K562 (cell line): Measurements from ENCODE around the gene PGPEP1. TPM values are rescaled to one million over a fixed set of nuclear protein-coding genes. Genes with fewer than 3 reads are reported as not detected.

Experiments used
- BCL6 ChIP-seq: fragments of 250-450 bp; sonication (Bioruptor Pico); IDR thresholded peaks from 2 replicates; pipeline ENCODE4 v1.4.0; 2020
- CREBBP ChIP-seq: IDR thresholded peaks from one replicate; pipeline ENCODE4 v1.6.1; 2012; ENCODE audit warnings: low read depth, mild to moderate bottlenecking, control low read depth, inconsistent platforms, low read length
- CXXC5 ChIP-seq: fragments of 250-450 bp; sonication (Bioruptor Pico); IDR thresholded peaks from 2 replicates; pipeline ENCODE4 v1.8.0; 2022; ENCODE audit warnings: inconsistent platforms, mild to moderate bottlenecking, moderate library complexity
- DIDO1 ChIP-seq: fragments of 450-650 bp; IDR thresholded peaks from 2 replicates; pipeline ENCODE4 v1.6.1; 2016; ENCODE audit warnings: low read depth, missing biosample characterization, missing genetic modification characterization
- ERF ChIP-seq: fragments of 450-650 bp; formaldehyde crosslinking; IDR thresholded peaks from 2 replicates; pipeline ENCODE4 v1.4.0; 2020; ENCODE audit warnings: mild to moderate bottlenecking, mixed read lengths
- KDM2B ChIP-seq: fragments of 250-450 bp; sonication (Bioruptor Pico); IDR thresholded peaks from 2 replicates; pipeline ENCODE4 v1.8.0; 2021; ENCODE audit warnings: mild to moderate bottlenecking, moderate library complexity
- KLF13 ChIP-seq: fragments of 450-650 bp; IDR thresholded peaks from 2 replicates; pipeline ENCODE4 v1.6.1; 2016; ENCODE audit warnings: missing genetic modification characterization, low read depth, mild to moderate bottlenecking, missing compliant biosample characterization, moderate library complexity, borderline replicate concordance
- KLF6 ChIP-seq: fragments of 250-450 bp; sonication (Bioruptor Pico); IDR thresholded peaks from 2 replicates; pipeline ENCODE4 v1.4.0; 2020; ENCODE audit warnings: mild to moderate bottlenecking, moderate library complexity, borderline replicate concordance
- NFE2L1 ChIP-seq: fragments of 450-650 bp; IDR thresholded peaks from 2 replicates; pipeline ENCODE4 v1.6.1; 2016; ENCODE audit warnings: missing genetic modification characterization, low read depth, mild to moderate bottlenecking, missing compliant biosample characterization, moderate library complexity, borderline replicate concordance
- POLR3A ChIP-seq: IDR thresholded peaks from 2 replicates; pipeline ENCODE4 v1.6.1; 2011; ENCODE audit warnings: borderline replicate concordance, mild to moderate bottlenecking, moderate library complexity; ENCODE audit not compliant: insufficient read length, insufficient read depth; ENCODE audit errors: extremely low read depth
- SIN3B ChIP-seq: fragments of 450-650 bp; IDR thresholded peaks from 2 replicates; pipeline ENCODE4 v1.6.1; 2017; ENCODE audit warnings: low read depth, mild to moderate bottlenecking, moderate library complexity
- ZFP30 ChIP-seq: fragments of 250-450 bp; sonication (Bioruptor Pico); IDR thresholded peaks from 2 replicates; pipeline ENCODE4 v1.8.0; 2022; ENCODE audit warnings: moderate library complexity, mild to moderate bottlenecking, inconsistent platforms, borderline replicate concordance
- polyA plus RNA-seq, 8 experiments: library from polyadenylated mRNA; depleted of rRNA in 4 of 8; stranded (reverse) in 5 of 8; unstranded in 3 of 8; fragments of >200 nt; fragmentation: Nextera tagmentation in 2 of 8; fragmentation: Illumina TruSeq in 1 of 8; extraction: Ambion mirVana in 2 of 8; extraction: Trizol in 1 of 8; gene quantifications; 2 replicates each; pipeline versions ENCODE4 v1.2.1 to v1.2.3, GENCODE V29; 2011 to 2014; ENCODE audit warnings: inconsistent platforms in 1 of 8, missing spikeins in 1 of 8
- total RNA-seq, 7 experiments: library from RNA; depleted of rRNA in 6 of 7; stranded (reverse); fragments of >200 nt in 6 of 7; fragmentation: Illumina TruSeq in 2 of 7; extraction: Trizol in 2 of 7; gene quantifications; 2 replicates each; pipeline versions ENCODE4 v1.2.1 to v1.2.3, GENCODE V29; 2011 to 2021; ENCODE audit warnings: low replicate concordance in 1 of 7
- TF ChIP-seq, protein P1 (sequence below): sonication (generic); formaldehyde crosslinking; IDR thresholded peaks from 2 replicates; pipeline ENCODE4 v1.8.1; 2023; ENCODE audit warnings: mild to moderate bottlenecking, missing genetic modification reagents, moderate library complexity
- TF ChIP-seq, protein P2 (sequence below), 2 experiments: fragments of 450-650 bp; formaldehyde crosslinking in 1 of 2; IDR thresholded peaks; 2 replicates each; pipeline versions ENCODE4 v1.4.0 to v1.6.1; 2014 to 2020; ENCODE audit warnings: mild to moderate bottlenecking in 2 of 2, borderline replicate concordance in 1 of 2, low read depth in 1 of 2
- TF ChIP-seq, protein P3 (sequence below): fragments of 250-450 bp; sonication (Bioruptor Pico); IDR thresholded peaks from 2 replicates; pipeline ENCODE4 v1.8.0; 2021; ENCODE audit warnings: moderate library complexity, mild to moderate bottlenecking, inconsistent platforms

PGPEP1 gene
- total and polyA plus RNA-seq, 9 of the 15 experiments (the other 6 are each of a cell fraction or from before 2014, with no cell fraction given), result 10.0 to 69.6 (median 33.5) TPM

DNA sequence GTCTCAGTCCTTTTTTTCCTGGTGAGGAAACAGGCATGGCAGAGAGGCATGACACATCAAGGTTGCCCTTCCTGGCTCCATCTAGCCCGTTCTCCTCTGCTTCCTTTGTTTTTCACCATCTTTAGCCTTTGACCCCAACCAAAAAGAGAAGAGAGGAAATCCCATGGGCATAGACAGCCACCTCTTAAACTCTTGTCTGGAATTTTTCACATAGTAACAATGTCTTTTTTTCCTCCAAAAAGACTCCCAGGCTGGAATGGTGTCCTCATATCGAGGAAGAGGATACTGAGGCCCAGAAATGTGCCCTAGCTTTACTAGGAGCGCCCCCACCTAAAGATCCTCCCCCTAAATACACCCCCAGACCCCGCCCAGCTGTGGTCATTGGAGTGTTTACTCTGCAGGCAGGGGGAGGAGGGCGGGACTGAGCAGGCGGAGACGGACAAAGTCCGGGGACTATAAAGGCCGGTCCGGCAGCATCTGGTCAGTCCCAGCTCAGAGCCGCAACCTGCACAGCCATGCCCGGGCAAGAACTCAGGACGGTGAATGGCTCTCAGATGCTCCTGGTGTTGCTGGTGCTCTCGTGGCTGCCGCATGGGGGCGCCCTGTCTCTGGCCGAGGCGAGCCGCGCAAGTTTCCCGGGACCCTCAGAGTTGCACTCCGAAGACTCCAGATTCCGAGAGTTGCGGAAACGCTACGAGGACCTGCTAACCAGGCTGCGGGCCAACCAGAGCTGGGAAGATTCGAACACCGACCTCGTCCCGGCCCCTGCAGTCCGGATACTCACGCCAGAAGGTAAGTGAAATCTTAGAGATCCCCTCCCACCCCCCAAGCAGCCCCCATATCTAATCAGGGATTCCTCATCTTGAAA is 45.5 kb downstream of the PGPEP1 start, which contains the start of gene GDF15 (continued):
- TF ChIP-seq CXXC5 (CRISPR knock-in tag), result peak; percentile 88
- no peak for TF ChIP-seq BCL6
- TF ChIP-seq KLF6, result peak; percentile 8; the same call in 1 of the 2 replicates
- no peak for TF ChIP-seq POLR3A
- TF ChIP-seq, protein P1, sequence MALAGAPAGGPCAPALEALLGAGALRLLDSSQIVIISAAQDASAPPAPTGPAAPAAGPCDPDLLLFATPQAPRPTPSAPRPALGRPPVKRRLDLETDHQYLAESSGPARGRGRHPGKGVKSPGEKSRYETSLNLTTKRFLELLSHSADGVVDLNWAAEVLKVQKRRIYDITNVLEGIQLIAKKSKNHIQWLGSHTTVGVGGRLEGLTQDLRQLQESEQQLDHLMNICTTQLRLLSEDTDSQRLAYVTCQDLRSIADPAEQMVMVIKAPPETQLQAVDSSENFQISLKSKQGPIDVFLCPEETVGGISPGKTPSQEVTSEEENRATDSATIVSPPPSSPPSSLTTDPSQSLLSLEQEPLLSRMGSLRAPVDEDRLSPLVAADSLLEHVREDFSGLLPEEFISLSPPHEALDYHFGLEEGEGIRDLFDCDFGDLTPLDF (CRISPR knock-in tag), result peak; percentile 93
- no peak for TF ChIP-seq ZFP30 (CRISPR knock-in tag)
- TF ChIP-seq, protein P2, sequence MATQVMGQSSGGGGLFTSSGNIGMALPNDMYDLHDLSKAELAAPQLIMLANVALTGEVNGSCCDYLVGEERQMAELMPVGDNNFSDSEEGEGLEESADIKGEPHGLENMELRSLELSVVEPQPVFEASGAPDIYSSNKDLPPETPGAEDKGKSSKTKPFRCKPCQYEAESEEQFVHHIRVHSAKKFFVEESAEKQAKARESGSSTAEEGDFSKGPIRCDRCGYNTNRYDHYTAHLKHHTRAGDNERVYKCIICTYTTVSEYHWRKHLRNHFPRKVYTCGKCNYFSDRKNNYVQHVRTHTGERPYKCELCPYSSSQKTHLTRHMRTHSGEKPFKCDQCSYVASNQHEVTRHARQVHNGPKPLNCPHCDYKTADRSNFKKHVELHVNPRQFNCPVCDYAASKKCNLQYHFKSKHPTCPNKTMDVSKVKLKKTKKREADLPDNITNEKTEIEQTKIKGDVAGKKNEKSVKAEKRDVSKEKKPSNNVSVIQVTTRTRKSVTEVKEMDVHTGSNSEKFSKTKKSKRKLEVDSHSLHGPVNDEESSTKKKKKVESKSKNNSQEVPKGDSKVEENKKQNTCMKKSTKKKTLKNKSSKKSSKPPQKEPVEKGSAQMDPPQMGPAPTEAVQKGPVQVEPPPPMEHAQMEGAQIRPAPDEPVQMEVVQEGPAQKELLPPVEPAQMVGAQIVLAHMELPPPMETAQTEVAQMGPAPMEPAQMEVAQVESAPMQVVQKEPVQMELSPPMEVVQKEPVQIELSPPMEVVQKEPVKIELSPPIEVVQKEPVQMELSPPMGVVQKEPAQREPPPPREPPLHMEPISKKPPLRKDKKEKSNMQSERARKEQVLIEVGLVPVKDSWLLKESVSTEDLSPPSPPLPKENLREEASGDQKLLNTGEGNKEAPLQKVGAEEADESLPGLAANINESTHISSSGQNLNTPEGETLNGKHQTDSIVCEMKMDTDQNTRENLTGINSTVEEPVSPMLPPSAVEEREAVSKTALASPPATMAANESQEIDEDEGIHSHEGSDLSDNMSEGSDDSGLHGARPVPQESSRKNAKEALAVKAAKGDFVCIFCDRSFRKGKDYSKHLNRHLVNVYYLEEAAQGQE (IDR thresholded peaks at IDR 0.05; ENCODE audit: borderline replicate concordance), result peak; percentile 99
- TF ChIP-seq, protein P2 (CRISPR knock-in tag; IDR thresholded peaks at IDR 0.05; ENCODE audit: low read depth), result no peak; the same call in 1 of the 2 replicates
- no peak for TF ChIP-seq DIDO1
- TF ChIP-seq, protein P3, sequence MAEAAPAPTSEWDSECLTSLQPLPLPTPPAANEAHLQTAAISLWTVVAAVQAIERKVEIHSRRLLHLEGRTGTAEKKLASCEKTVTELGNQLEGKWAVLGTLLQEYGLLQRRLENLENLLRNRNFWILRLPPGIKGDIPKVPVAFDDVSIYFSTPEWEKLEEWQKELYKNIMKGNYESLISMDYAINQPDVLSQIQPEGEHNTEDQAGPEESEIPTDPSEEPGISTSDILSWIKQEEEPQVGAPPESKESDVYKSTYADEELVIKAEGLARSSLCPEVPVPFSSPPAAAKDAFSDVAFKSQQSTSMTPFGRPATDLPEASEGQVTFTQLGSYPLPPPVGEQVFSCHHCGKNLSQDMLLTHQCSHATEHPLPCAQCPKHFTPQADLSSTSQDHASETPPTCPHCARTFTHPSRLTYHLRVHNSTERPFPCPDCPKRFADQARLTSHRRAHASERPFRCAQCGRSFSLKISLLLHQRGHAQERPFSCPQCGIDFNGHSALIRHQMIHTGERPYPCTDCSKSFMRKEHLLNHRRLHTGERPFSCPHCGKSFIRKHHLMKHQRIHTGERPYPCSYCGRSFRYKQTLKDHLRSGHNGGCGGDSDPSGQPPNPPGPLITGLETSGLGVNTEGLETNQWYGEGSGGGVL (CRISPR knock-in tag), result no peak
- no peak for TF ChIP-seq CREBBP
- peak; percentile 56; the same call in 1 of the 2 replicates for TF ChIP-seq KDM2B
- TF ChIP-seq NFE2L1 (tag), result no peak
- peak; percentile 52 for TF ChIP-seq KLF13 (tag)
- TF ChIP-seq SIN3B, result no peak; the same call in 1 of the 2 replicates
- 0 out of 2 replicates have a peak, but pooled peaks have one; percentile 48 for TF ChIP-seq ERF (CRISPR knock-in tag)
